Measurements from ENCODE around the gene CFAP46.

DNA sequence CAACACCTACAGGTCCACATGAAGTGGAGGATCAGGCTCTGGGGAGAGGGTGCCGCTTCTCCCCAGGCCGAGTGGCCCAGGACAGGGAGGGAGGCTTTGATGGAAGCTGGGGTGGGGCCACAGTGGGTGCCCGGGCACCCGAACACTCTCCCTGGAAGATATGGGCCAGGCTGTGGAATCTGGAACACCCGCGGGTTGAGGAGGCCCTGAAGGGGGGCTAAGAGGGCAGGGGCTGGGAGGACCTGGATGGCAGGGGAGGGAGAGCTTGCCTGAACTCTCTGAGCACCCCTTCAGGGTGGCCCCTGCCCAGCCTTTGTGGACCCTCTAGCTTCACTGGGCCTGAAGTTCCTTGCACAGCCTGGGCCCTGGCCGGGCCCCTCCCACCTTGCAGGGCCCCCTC is 151.9 kb downstream of the CFAP46 start:
- TF ChIP-seq, protein P1, sequence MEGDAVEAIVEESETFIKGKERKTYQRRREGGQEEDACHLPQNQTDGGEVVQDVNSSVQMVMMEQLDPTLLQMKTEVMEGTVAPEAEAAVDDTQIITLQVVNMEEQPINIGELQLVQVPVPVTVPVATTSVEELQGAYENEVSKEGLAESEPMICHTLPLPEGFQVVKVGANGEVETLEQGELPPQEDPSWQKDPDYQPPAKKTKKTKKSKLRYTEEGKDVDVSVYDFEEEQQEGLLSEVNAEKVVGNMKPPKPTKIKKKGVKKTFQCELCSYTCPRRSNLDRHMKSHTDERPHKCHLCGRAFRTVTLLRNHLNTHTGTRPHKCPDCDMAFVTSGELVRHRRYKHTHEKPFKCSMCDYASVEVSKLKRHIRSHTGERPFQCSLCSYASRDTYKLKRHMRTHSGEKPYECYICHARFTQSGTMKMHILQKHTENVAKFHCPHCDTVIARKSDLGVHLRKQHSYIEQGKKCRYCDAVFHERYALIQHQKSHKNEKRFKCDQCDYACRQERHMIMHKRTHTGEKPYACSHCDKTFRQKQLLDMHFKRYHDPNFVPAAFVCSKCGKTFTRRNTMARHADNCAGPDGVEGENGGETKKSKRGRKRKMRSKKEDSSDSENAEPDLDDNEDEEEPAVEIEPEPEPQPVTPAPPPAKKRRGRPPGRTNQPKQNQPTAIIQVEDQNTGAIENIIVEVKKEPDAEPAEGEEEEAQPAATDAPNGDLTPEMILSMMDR (IDR thresholded peaks at IDR 0.05; ENCODE audit: poor library complexity): no peak
- TF ChIP-seq EZH2phosphoT487 (IDR thresholded peaks at IDR 0.05; ENCODE audit: low read depth, severe bottlenecking, unreplicated experiment): no peak

All from hepatocyte (in vitro differentiated cells).